HG03460 (cell line): ENCODE data around the gene CASP14.
"Not testable (repeated sequence)": the region's sequence is repeated elsewhere in the genome, so short reads cannot be mapped to it uniquely, and the experiment has no call there.

Experiments
- ATAC-seq: cut with Tn5 transposase; IDR thresholded peaks from one replicate; pipeline ENCODE4 v1.9.1; 2021; ENCODE audit not compliant: unreplicated experiment

The CASP14 gene

GRCh38 chr19:15070386-15070785, 21.1 kb downstream of the CASP14 start:
- ATAC-seq = not testable (repeated sequence)

- no peak for ATAC-seq
Observed at GRCh38 chr19:15072930-15073647, 23.8 kb downstream of the CASP14 start.

- no peak for ATAC-seq
Observed at GRCh38 chr19:15074371-15074770, 25.1 kb downstream of the CASP14 start.

GRCh38 chr19:15075806-15076205, 26.5 kb downstream of the CASP14 start:
- ATAC-seq = no peak

GRCh38 chr19:15080002-15080401, 30.7 kb downstream of the CASP14 start:
- ATAC-seq = not testable (repeated sequence)

- ATAC-seq = no peak
Observed at GRCh38 chr19:15081911-15082310, 32.6 kb downstream of the CASP14 start, which contains the start of gene OR1I1. Gene OR1I1, plus strand, starts transcription at chr19:15082211. Its CDS starts 4,855 bp downstream, at chr19:15087066.

- ATAC-seq = no peak
Observed at GRCh38 chr19:15087182-15087581, 37.9 kb downstream of the CASP14 start.

GRCh38 chr19:15091918-15092753, 42.9 kb downstream of the CASP14 start:
- ATAC-seq = no peak

GRCh38 chr19:15093001-15093400, 43.7 kb downstream of the CASP14 start:
- no peak for ATAC-seq

- no peak for ATAC-seq
Observed at GRCh38 chr19:15096223-15096622, 46.9 kb downstream of the CASP14 start.

GRCh38 chr19:15097980-15098379, 48.7 kb downstream of the CASP14 start:
- ATAC-seq = not testable (repeated sequence)

GRCh38 chr19:15098460-15098859, 49.2 kb downstream of the CASP14 start:
- no peak for ATAC-seq

GRCh38 chr19:15099017-15099582, 49.8 kb downstream of the CASP14 start:
- ATAC-seq = no peak

GRCh38 chr19:15101479-15102082, 52.3 kb downstream of the CASP14 start:
- no peak for ATAC-seq

- ATAC-seq = no peak
Observed at GRCh38 chr19:15104003-15104402, 54.7 kb downstream of the CASP14 start.

GRCh38 chr19:15104411-15104810, 55.1 kb downstream of the CASP14 start:
- ATAC-seq = no peak

- no peak for ATAC-seq
Observed at GRCh38 chr19:15105044-15105443, 55.8 kb downstream of the CASP14 start.

GRCh38 chr19:15107061-15108010, 58.1 kb downstream of the CASP14 start, which contains the start of gene SYDE1:
Gene SYDE1, plus strand, starts transcription at chr19:15107401. Its CDS starts 33 bp downstream, at chr19:15107434.
- ATAC-seq = no peak
